Astrocyte of the spinal cord (primary cell): ENCODE data around the gene MARVELD1.

Experiments
- DNase-seq: peaks from one replicate; pipeline ENCODE4 v3.0.0; 2011; ENCODE audit warnings: low read depth, low spot score
- H3K4me3 ChIP-seq: 2 replicates; pipeline ENCODE4 v1.5.1; 2011; ENCODE audit warnings: low read depth, mild to moderate bottlenecking, low read length, moderate library complexity
- CTCF ChIP-seq: IDR thresholded peaks from 2 replicates; pipeline ENCODE4 v1.5.1; 2012; ENCODE audit warnings: low read depth, mild to moderate bottlenecking, low read length, inconsistent platforms
- in situ Hi-C: cut with HindIII; loops from 2 replicates; pipeline ENCODE4 v1.10.0; 2017; ENCODE audit warnings: low sequenced_read_pairs

Gene MARVELD1

GRCh38 chr10:97707134-97707861 is 6.2 kb upstream of the MARVELD1 start:
- TF ChIP-seq CTCF: no peak
- DNase-seq: no peak
- in situ Hi-C loops: no loop called here
- no peak overlapping the region for H3K4me3 ChIP-seq

DNA sequence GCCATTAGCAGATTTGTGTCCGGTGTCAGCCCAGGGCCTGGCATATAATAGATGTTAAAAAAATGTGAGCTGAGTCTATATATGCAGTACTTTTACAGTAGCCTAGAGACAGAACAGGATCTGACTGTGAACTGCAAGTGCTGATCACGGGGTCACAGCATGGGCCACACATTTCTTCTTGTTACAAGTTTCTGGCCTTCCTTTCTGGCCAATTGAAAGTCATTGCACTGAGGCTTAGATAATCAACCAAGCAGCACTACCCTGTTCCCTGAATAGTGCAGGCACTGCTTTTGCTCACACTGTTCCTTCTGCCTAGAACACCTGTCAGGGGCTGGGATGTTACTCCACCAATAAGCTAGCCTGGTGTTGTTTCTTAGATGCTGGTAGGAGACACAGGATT is 5.4 kb upstream of the MARVELD1 start:
- in situ Hi-C loops: no loop called here
- TF ChIP-seq CTCF: no peak
- DNase-seq: no peak

GRCh38 chr10:97708976-97709946 is 4.3 kb upstream of the MARVELD1 start:
- peak; percentile 80 for DNase-seq
- no peak overlapping the region for H3K4me3 ChIP-seq
- TF ChIP-seq CTCF: peak; percentile 80
- in situ Hi-C loops: no loop called here

More for the DNA sequence above, 5.4 kb upstream of the MARVELD1 start:
- H3K4me3 ChIP-seq: no peak overlapping the region

DNA sequence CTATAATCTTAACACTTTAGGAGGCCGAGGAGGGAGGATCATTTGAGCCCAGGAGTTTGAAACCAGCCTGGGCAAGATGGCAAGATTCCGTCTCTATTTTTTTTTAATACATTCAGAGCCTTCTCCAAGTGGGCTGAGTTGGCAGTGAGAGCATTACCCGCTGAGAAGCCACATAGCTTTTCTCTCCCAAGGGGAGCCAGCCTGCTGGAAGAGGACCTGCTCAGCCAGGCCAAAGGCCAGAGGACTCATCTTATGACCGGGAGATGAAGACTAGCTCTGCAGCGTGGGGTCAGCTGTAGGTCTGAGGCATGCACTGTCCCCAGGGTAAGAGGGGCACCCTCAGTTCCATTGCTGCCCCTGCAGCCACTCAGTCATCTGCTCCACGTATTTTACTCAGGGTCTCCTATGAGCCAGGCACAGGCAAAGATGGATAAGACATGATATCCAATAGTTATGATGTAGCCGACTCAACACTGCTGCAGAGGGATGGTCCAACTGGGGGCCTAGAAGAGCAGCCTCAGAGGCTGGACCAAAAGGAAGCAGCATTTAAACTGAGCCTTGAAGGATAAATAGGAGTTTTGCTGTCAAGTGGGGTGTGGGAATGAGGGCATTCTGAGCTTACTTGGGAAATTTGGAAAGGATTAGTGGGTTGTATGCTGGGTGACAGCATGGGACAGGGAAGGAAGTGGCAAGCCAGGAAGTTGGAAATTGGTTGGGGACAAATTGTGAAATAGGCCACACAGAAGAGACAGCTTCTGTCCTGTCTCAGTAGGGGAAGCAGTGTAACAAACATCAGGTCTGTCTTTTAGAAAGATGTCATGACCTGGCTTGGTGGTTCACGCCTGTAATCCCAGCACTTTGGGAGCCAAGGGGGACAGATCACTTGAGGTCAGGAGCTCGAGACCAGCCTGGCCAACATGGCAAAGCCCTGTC is 1.6 kb upstream of the MARVELD1 start:
- H3K4me3 ChIP-seq: no peak overlapping the region
- in situ Hi-C loops: no loop called here
- no peak for DNase-seq
- no peak for TF ChIP-seq CTCF

DNA sequence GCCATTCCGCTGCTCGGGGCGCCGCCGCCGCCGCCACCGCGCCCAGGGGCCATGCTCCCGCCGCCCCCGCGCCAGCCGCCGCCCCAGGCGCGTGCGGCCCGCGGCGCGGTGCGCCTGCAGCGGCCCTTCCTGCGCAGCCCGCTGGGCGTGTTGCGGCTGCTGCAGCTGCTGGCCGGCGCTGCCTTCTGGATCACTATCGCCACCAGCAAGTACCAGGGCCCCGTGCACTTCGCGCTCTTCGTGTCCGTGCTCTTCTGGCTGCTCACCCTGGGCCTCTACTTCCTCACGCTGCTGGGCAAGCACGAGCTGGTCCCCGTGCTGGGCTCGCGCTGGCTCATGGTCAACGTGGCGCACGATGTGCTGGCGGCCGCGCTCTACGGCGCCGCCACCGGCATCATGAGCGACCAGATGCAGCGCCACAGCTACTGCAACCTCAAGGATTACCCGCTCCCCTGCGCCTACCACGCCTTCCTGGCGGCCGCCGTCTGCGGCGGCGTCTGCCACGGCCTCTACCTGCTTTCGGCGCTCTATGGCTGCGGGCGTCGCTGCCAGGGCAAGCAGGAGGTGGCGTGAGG is 383 bp downstream of the MARVELD1 start:
- in situ Hi-C loops: no loop called here
- TF ChIP-seq CTCF: peak; percentile 40
- peak overlapping the region; percentile 69 for H3K4me3 ChIP-seq
- DNase-seq: peak; percentile 82
